Mononuclear cell (primary cell): Measurements from ENCODE around the gene XXYLT1. TPM values are rescaled to one million over a fixed set of nuclear protein-coding genes. Genes with fewer than 3 reads are reported as not detected.

ENCODE experiments used
- H3K27me3 ChIP-seq: 2 replicates; pipeline ENCODE4 v1.6.0; 2011; ENCODE audit warnings: low read length, control low read depth; ENCODE audit not compliant: insufficient read depth
- H3K4me1 ChIP-seq: 2 replicates; pipeline ENCODE4 v1.5.1; 2011; ENCODE audit warnings: mild to moderate bottlenecking, low read length, control low read depth; ENCODE audit not compliant: insufficient read depth
- H3K4me3 ChIP-seq: 2 replicates; pipeline ENCODE4 v1.5.1; 2011; ENCODE audit warnings: mild to moderate bottlenecking, low read length, moderate library complexity
- H3K9me3 ChIP-seq: 2 replicates; pipeline ENCODE4 v1.5.1; 2011; ENCODE audit warnings: low read depth, mild to moderate bottlenecking, control low read depth, low read length
- total RNA-seq: library from RNA; depleted of rRNA; stranded (reverse); fragments of >200 nt; gene quantifications from one replicate; pipeline ENCODE4 v1.2.3, GENCODE V29; 2012

XXYLT1 gene
- total RNA-seq, 1 donor, result 9.0 TPM

DNA sequence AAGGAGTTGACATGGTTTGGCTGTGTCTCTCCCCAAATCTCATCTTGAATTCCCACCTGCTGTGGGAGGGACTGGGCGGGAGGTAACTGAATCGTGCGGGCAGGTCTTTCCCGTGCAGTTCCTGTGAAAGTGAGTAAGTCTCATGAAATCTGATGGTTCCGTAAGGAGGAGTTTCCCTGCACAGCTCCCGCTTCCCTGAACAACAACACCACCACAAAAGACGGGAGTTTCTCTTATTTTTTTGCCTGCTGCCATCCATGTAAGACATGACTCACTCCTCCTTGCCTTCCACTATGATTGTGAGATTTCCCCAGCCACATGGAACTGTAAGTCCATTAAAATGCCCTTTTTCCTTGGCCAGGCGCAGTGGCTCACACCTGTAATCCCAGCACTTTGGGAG, 22.7 kb downstream of the XXYLT1 start:
- Histone ChIP-seq H3K4me1 (no peaks in the 10 kb centered on the region), H3K4me3 (no peak overlapping the region), H3K27me3 (no peaks in the 10 kb centered on the region), H3K9me3 (no peaks in the 10 kb centered on the region)

DNA sequence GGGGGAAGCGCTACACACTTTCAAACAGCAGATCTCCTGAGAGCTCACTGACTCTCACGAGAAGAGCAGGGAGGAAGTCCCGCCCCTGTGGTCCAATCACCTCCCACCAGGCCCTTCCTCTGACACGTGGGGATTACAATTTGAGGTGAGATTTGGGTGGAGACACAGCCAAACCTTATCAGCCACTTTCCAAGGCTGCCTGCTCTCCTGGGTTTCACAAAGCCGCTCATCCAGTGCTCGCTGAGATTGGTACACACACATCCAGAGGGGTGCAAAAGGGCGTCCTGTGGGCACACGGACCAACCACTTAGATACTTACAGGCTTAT, 23.1 kb downstream of the XXYLT1 start:
- Histone ChIP-seq H3K27me3 (no peaks in the 10 kb centered on the region), H3K4me1 (no peaks in the 10 kb centered on the region), H3K9me3 (no peaks in the 10 kb centered on the region), H3K4me3 (no peak overlapping the region)

DNA sequence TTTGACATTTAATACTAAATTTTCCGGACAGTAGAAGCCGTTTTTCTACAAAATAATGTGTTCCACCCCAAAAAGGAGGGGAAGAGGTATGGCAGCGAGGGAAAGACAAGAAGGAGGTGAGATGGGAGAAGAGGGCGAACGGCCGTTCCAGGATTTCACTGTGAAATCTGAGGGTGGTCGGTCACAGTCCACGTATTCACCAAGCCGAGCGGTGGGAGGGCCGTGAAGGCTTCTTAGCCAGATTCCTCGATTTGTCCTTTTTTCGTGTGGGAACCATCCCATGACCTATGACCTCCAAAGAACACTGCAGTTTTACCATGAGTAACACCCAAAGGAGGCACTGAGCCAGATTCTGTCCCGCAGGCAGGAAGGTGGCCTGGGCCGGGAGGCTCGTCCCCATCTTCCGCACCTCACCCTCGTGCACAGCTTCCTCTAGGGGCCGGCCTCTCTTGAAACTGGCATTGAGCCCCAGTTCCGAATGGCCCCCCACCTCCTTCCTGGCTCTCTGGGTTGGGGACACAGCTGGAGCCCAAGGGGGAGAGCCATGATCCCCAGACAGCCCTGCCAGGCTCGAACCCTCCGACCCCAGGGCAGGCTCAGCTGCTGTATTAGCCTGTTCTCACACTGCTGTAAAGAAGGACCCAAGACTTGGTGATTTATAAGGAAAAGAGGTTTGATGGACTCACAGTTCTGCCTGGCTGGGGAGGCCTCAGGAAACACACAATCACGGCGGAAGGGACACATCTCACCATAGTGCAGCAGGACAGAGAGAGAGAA, 23.7 kb downstream of the XXYLT1 start:
- H3K4me1 ChIP-seq, result no peaks in the 10 kb centered on the region
- H3K9me3 ChIP-seq, result no peaks in the 10 kb centered on the region
- H3K4me3 ChIP-seq, result no peak overlapping the region
- H3K27me3 ChIP-seq, result no peaks in the 10 kb centered on the region

- Histone ChIP-seq H3K4me3 (no peak overlapping the region), H3K4me1 (no peaks in the 10 kb centered on the region), H3K9me3 (no peaks in the 10 kb centered on the region), H3K27me3 (no peaks in the 10 kb centered on the region)
Observed at GRCh38 chr3:195246581-195246995, 24.4 kb downstream of the XXYLT1 start.

GRCh38 chr3:195245531-195245951, 25.4 kb downstream of the XXYLT1 start:
- H3K4me3 ChIP-seq, result no peak overlapping the region
- no peaks in the 10 kb centered on the region for H3K27me3 ChIP-seq
- no peaks in the 10 kb centered on the region for H3K9me3 ChIP-seq
- no peaks in the 10 kb centered on the region for H3K4me1 ChIP-seq

GRCh38 chr3:195241592-195242355, 29.2 kb downstream of the XXYLT1 start:
- H3K4me1 ChIP-seq, result no peaks in the 10 kb centered on the region
- no peaks in the 10 kb centered on the region for H3K27me3 ChIP-seq
- no peaks in the 10 kb centered on the region for H3K9me3 ChIP-seq
- H3K4me3 ChIP-seq, result no peak overlapping the region

GRCh38 chr3:195240939-195241338, 30.0 kb downstream of the XXYLT1 start:
- Histone ChIP-seq H3K27me3 (no peaks in the 10 kb centered on the region), H3K4me1 (no peaks in the 10 kb centered on the region), H3K4me3 (no peak overlapping the region), H3K9me3 (no peaks in the 10 kb centered on the region)

DNA sequence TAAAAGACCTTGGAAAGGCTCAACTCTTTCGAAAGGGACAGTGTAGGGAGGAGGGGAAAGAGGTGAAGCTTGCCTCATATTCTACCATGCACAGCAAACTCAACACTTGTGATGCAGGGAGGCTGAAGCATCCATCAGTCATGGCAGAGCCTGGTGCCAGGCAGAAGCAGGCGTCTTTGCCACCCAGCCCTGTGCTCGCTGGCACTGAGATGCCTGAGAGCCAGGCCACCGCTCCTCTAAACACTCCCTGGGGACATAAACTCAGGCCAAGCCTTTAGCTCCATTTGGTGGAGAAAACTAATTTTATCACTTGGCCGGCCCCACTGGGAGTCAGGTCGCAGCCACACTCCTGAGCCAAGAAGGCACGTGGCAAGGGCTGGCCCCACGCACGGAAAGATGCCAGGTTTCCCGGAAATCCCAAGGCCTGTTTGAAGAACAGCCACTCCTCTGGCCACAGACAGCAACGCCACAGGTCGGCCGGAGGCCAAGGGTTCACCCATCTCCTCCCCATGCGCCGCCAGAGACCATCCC, 30.7 kb downstream of the XXYLT1 start:
- Histone ChIP-seq H3K27me3 (no peaks in the 10 kb centered on the region), H3K9me3 (no peaks in the 10 kb centered on the region), H3K4me1 (no peaks in the 10 kb centered on the region), H3K4me3 (no peak overlapping the region)

DNA sequence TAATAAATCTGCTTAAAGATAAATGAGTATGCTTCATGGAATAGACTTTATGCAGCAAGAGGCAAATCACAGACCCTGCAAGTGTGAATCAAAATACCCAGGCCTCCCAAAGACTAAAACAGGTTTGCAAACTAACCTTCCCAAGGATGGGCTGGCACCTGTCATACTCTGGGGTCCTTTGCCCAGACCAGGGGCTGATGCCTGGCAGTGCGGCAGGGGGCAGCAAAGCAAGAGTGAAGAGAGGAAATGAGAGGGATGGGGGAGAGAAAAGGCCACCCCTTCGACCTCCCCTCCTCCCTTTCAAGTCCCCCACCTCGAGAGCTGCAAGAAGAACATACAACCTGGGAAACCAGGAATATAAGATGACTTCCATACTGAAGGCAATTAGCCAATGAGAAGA, 31.8 kb downstream of the XXYLT1 start:
- no peak overlapping the region for H3K4me3 ChIP-seq
- no peaks in the 10 kb centered on the region for H3K27me3 ChIP-seq
- H3K4me1 ChIP-seq, result no peaks in the 10 kb centered on the region
- no peaks in the 10 kb centered on the region for H3K9me3 ChIP-seq

- Histone ChIP-seq H3K9me3 (no peaks in the 10 kb centered on the region), H3K27me3 (no peaks in the 10 kb centered on the region), H3K4me1 (no peaks in the 10 kb centered on the region)
Observed at GRCh38 chr3:195238586-195239118, 32.3 kb downstream of the XXYLT1 start.

DNA sequence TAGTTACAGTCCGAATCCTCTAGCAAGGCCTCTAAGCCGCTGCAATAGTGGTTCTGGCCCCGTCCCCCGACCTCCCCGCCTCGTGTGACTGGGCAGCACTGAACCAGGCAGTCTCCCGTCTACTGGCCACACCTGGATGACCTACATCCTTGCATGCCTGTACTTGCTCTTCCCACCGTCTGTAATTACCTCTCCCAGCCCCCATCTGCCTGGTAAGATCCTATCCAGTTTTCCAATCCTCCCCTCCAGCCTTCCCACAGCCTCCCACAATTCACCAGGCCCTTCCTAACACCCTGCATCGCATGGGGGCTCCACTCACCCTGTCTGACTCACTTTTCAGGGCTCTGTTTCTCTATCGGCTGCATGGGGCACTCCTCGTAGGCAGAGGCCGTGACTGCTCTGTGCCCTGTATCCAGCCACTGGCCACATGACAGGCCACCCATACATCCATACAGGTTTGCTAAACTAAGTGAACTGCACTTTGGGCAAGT, 32.8 kb downstream of the XXYLT1 start:
- no peak overlapping the region for H3K4me3 ChIP-seq
- H3K9me3 ChIP-seq, result no peaks in the 10 kb centered on the region
- H3K27me3 ChIP-seq, result no peaks in the 10 kb centered on the region
- H3K4me1 ChIP-seq, result no peaks in the 10 kb centered on the region

More at GRCh38 chr3:195238586-195239118, 32.3 kb downstream of the XXYLT1 start:
- no peak overlapping the region for H3K4me3 ChIP-seq

GRCh38 chr3:195236801-195237570, 34.0 kb downstream of the XXYLT1 start:
- Histone ChIP-seq H3K4me1 (no peaks in the 10 kb centered on the region), H3K9me3 (no peaks in the 10 kb centered on the region), H3K4me3 (no peak overlapping the region), H3K27me3 (no peaks in the 10 kb centered on the region)

GRCh38 chr3:195236076-195236798, 34.7 kb downstream of the XXYLT1 start:
- Histone ChIP-seq H3K9me3 (no peaks in the 10 kb centered on the region), H3K4me1 (no peaks in the 10 kb centered on the region), H3K27me3 (no peaks in the 10 kb centered on the region), H3K4me3 (no peak overlapping the region)

DNA sequence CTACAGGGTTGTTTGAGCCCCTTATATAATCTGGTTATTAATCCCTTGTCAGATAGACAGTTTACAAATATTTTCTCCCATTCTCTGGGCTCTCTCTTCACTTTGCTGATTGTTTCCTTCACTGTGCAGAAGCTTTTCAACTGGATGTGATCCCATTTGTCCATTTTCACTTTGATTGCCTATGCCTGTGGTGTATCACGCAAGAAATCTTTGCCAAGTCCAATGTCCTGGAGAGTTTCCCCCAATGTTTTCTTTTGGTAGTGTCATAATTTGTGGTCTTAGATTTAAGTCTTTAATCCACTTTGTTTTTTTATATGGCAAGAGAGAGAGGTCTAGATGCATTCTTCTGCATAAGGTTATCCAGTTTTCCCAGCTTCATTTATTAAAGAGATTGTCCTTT, 40.7 kb downstream of the XXYLT1 start:
- H3K9me3 ChIP-seq, result no peaks in the 10 kb centered on the region
- H3K27me3 ChIP-seq, result no peaks in the 10 kb centered on the region
- H3K4me1 ChIP-seq, result no peaks in the 10 kb centered on the region
- H3K4me3 ChIP-seq, result no peak overlapping the region
